ENCODE measurements around the gene MEF2B.
"Not testable (repeated sequence)": the region's sequence is repeated elsewhere in the genome, so short reads cannot be mapped to it uniquely, and the experiment has no call there.

The MEF2B gene

GRCh38 chr19:19181488-19181998 lies 11.5 kb upstream of the MEF2B start:
- Mint-ChIP-seq H3K27me3 (ENCODE audit: low read depth) (no peaks in the 10 kb centered on the region), H3K9me3 (no peaks in the 10 kb centered on the region), H3K4me1 (ENCODE audit: low read depth) (peaks cover 3% of the 10 kb centered on the region), H3K27ac (no peak overlapping the region), H3K36me3 (ENCODE audit: low read depth) (peaks cover 38% of the 10 kb centered on the region), H3K4me3 (no peak overlapping the region)
- DNase-seq (ENCODE audit: low spot score) = no peak

- Mint-ChIP-seq H3K36me3 (ENCODE audit: low read depth) (peaks cover 31% of the 10 kb centered on the region), H3K4me1 (ENCODE audit: low read depth) (no peaks in the 10 kb centered on the region), H3K4me3 (no peak overlapping the region), H3K27ac (no peak overlapping the region), H3K27me3 (ENCODE audit: low read depth) (no peaks in the 10 kb centered on the region), H3K9me3 (no peaks in the 10 kb centered on the region)
- DNase-seq (ENCODE audit: low spot score) = no peak
These were observed 9.7 kb upstream of the MEF2B start for GRCh38 chr19:19179548-19180441.

GRCh38 chr19:19176950-19177349 lies 6.9 kb upstream of the MEF2B start:
- Mint-ChIP-seq H3K4me1 (ENCODE audit: low read depth) (no peaks in the 10 kb centered on the region), H3K36me3 (ENCODE audit: low read depth) (peaks cover 24% of the 10 kb centered on the region), H3K27me3 (ENCODE audit: low read depth) (no peaks in the 10 kb centered on the region), H3K9me3 (no peaks in the 10 kb centered on the region), H3K4me3 (no peak overlapping the region), H3K27ac (no peak overlapping the region)
- DNase-seq (ENCODE audit: low spot score) = no peak

- not testable (repeated sequence) for H3K9me3 Mint-ChIP-seq; H3K36me3 Mint-ChIP-seq (ENCODE audit: low read depth); DNase-seq (ENCODE audit: low spot score); H3K27ac Mint-ChIP-seq; H3K4me3 Mint-ChIP-seq; H3K27me3 Mint-ChIP-seq (ENCODE audit: low read depth)
- peaks cover 12% of the 10 kb centered on the region for H3K4me1 Mint-ChIP-seq (ENCODE audit: low read depth)
These were observed 3.2 kb upstream of the MEF2B start for GRCh38 chr19:19173243-19173642.

- no peak overlapping the region for H3K4me3 Mint-ChIP-seq
- DNase-seq (ENCODE audit: low spot score) = no peak
- peaks cover 12% of the 10 kb centered on the region for H3K4me1 Mint-ChIP-seq (ENCODE audit: low read depth)
- H3K9me3 Mint-ChIP-seq = no peaks in the 10 kb centered on the region
- H3K36me3 Mint-ChIP-seq (ENCODE audit: low read depth) = peaks cover 5% of the 10 kb centered on the region
- H3K27me3 Mint-ChIP-seq (ENCODE audit: low read depth) = no peaks in the 10 kb centered on the region
- no peak overlapping the region for H3K27ac Mint-ChIP-seq
These were observed 1.9 kb upstream of the MEF2B start for GRCh38 chr19:19171821-19172532.

GRCh38 chr19:19170873-19171672 lies 1.0 kb upstream of the MEF2B start:
- peaks cover 4% of the 10 kb centered on the region for H3K36me3 Mint-ChIP-seq (ENCODE audit: low read depth)

GRCh38 chr19:19169236-19170052 lies 619 bp downstream of the MEF2B start:
- no peaks in the 10 kb centered on the region for H3K27me3 Mint-ChIP-seq (ENCODE audit: low read depth)
- H3K27ac Mint-ChIP-seq = no peak overlapping the region
- peaks cover 4% of the 10 kb centered on the region for H3K36me3 Mint-ChIP-seq (ENCODE audit: low read depth)
- H3K4me1 Mint-ChIP-seq (ENCODE audit: low read depth) = peaks cover 12% of the 10 kb centered on the region
- H3K9me3 Mint-ChIP-seq = no peaks in the 10 kb centered on the region
- DNase-seq (ENCODE audit: low spot score) = no peak
- peak overlapping the region; percentile 54 for H3K4me3 Mint-ChIP-seq

More at GRCh38 chr19:19170873-19171672, 1.0 kb upstream of the MEF2B start:
- Mint-ChIP-seq H3K4me3 (peak overlapping the region; percentile 36), H3K27ac (no peak overlapping the region), H3K9me3 (no peaks in the 10 kb centered on the region), H3K27me3 (ENCODE audit: low read depth) (no peaks in the 10 kb centered on the region), H3K4me1 (ENCODE audit: low read depth) (peaks cover 12% of the 10 kb centered on the region)
- DNase-seq (ENCODE audit: low spot score) = no peak

GRCh38 chr19:19167612-19168011 lies 2.5 kb downstream of the MEF2B start:
- no peaks in the 10 kb centered on the region for H3K9me3 Mint-ChIP-seq
- no peak for DNase-seq (ENCODE audit: low spot score)

GRCh38 chr19:19165396-19165795 lies 4.7 kb downstream of the MEF2B start:
- no peak for DNase-seq (ENCODE audit: low spot score)
- Mint-ChIP-seq H3K4me1 (ENCODE audit: low read depth) (peaks cover 5% of the 10 kb centered on the region), H3K36me3 (ENCODE audit: low read depth) (no peaks in the 10 kb centered on the region), H3K9me3 (no peaks in the 10 kb centered on the region), H3K4me3 (no peak overlapping the region), H3K27me3 (ENCODE audit: low read depth) (no peaks in the 10 kb centered on the region), H3K27ac (no peak overlapping the region)

More at GRCh38 chr19:19167612-19168011, 2.5 kb downstream of the MEF2B start:
- H3K36me3 Mint-ChIP-seq (ENCODE audit: low read depth) = peaks cover 4% of the 10 kb centered on the region
- H3K4me1 Mint-ChIP-seq (ENCODE audit: low read depth) = peaks cover 12% of the 10 kb centered on the region
- H3K4me3 Mint-ChIP-seq = no peak overlapping the region
- H3K27me3 Mint-ChIP-seq (ENCODE audit: low read depth) = no peaks in the 10 kb centered on the region
- H3K27ac Mint-ChIP-seq = no peak overlapping the region

- Mint-ChIP-seq H3K27ac (no peak overlapping the region), H3K9me3 (no peaks in the 10 kb centered on the region), H3K4me1 (ENCODE audit: low read depth) (no peaks in the 10 kb centered on the region), H3K36me3 (ENCODE audit: low read depth) (no peaks in the 10 kb centered on the region), H3K27me3 (ENCODE audit: low read depth) (no peaks in the 10 kb centered on the region), H3K4me3 (no peak overlapping the region)
- no peak for DNase-seq (ENCODE audit: low spot score)
These were observed 7.6 kb downstream of the MEF2B start for GRCh38 chr19:19162495-19162894.

GRCh38 chr19:19160461-19161035 lies 9.5 kb downstream of the MEF2B start:
- Mint-ChIP-seq H3K27me3 (ENCODE audit: low read depth) (no peaks in the 10 kb centered on the region), H3K9me3 (no peaks in the 10 kb centered on the region), H3K4me1 (ENCODE audit: low read depth) (no peaks in the 10 kb centered on the region), H3K27ac (no peak overlapping the region), H3K36me3 (ENCODE audit: low read depth) (peaks cover 4% of the 10 kb centered on the region), H3K4me3 (no peak overlapping the region)
- no peak for DNase-seq (ENCODE audit: low spot score)

- H3K4me1 Mint-ChIP-seq (ENCODE audit: low read depth) = no peaks in the 10 kb centered on the region
- no peak for DNase-seq (ENCODE audit: low spot score)
- no peaks in the 10 kb centered on the region for H3K9me3 Mint-ChIP-seq
- H3K36me3 Mint-ChIP-seq (ENCODE audit: low read depth) = peaks cover 4% of the 10 kb centered on the region
- no peaks in the 10 kb centered on the region for H3K27me3 Mint-ChIP-seq (ENCODE audit: low read depth)
- H3K4me3 Mint-ChIP-seq = no peak overlapping the region
- H3K27ac Mint-ChIP-seq = no peak overlapping the region
These were observed 10.5 kb downstream of the MEF2B start for GRCh38 chr19:19159534-19159933.

- no peaks in the 10 kb centered on the region for H3K4me1 Mint-ChIP-seq (ENCODE audit: low read depth)
- no peak overlapping the region for H3K4me3 Mint-ChIP-seq
- no peaks in the 10 kb centered on the region for H3K9me3 Mint-ChIP-seq
- peaks cover 4% of the 10 kb centered on the region for H3K36me3 Mint-ChIP-seq (ENCODE audit: low read depth)
- H3K27ac Mint-ChIP-seq = no peak overlapping the region
- H3K27me3 Mint-ChIP-seq (ENCODE audit: low read depth) = no peaks in the 10 kb centered on the region
- DNase-seq (ENCODE audit: low spot score) = no peak
These were observed 12.3 kb downstream of the MEF2B start for GRCh38 chr19:19157808-19158207.

Measured in T-helper 2 cell treated with Interferon-gamma antibody and Interleukin-4, amounts not matched to agents 5 μg/mL and 100 μg/mL, for 36 hours (primary cell).